ENCODE results near the gene ST6GALNAC3. TPM values are rescaled to one million over a fixed set of nuclear protein-coding genes. Genes with fewer than 3 reads are reported as not detected.

The ST6GALNAC3 gene
- total RNA-seq, 2 donors from 2014 or later = 0.87 TPM; not detected in 1

GRCh38 chr1:76425201-76426145 lies 350.9 kb downstream of the ST6GALNAC3 start:
- H3K36me3 Mint-ChIP-seq (ENCODE audit: low read depth) = no peaks in the 10 kb centered on the region
- no peak for ATAC-seq

GRCh38 chr1:76426606-76427005 lies 352.1 kb downstream of the ST6GALNAC3 start:
- Mint-ChIP-seq H3K4me3 (no peak overlapping the region), H3K36me3 (ENCODE audit: low read depth) (no peaks in the 10 kb centered on the region), H3K27me3 (no peaks in the 10 kb centered on the region), H3K27ac (no peak overlapping the region), H3K4me1 (no peaks in the 10 kb centered on the region)
- no peaks in the 10 kb centered on the region for H3K9me3 ChIP-seq (ENCODE audit: control insufficient read depth, low read length, poor library complexity, severe bottlenecking)
- DNase-seq (no peak), ATAC-seq (no peak)

More at GRCh38 chr1:76425201-76426145, 350.9 kb downstream of the ST6GALNAC3 start:
- H3K4me1 Mint-ChIP-seq = no peaks in the 10 kb centered on the region
- H3K27me3 Mint-ChIP-seq = no peaks in the 10 kb centered on the region
- no peak for DNase-seq
- no peaks in the 10 kb centered on the region for H3K9me3 ChIP-seq (ENCODE audit: control insufficient read depth, low read length, poor library complexity, severe bottlenecking)
- H3K4me3 Mint-ChIP-seq = no peak overlapping the region
- no peak overlapping the region for H3K27ac Mint-ChIP-seq

GRCh38 chr1:76428028-76428427 lies 353.5 kb downstream of the ST6GALNAC3 start:
- H3K27ac Mint-ChIP-seq = no peak overlapping the region
- ATAC-seq = no peak

GRCh38 chr1:76430531-76430930 lies 356.0 kb downstream of the ST6GALNAC3 start:
- no peaks in the 10 kb centered on the region for H3K36me3 Mint-ChIP-seq (ENCODE audit: low read depth)
- ATAC-seq = no peak
- DNase-seq = no peak
- no peaks in the 10 kb centered on the region for H3K9me3 ChIP-seq (ENCODE audit: control insufficient read depth, low read length, poor library complexity, severe bottlenecking)
- no peaks in the 10 kb centered on the region for H3K4me1 Mint-ChIP-seq
- H3K27me3 Mint-ChIP-seq = no peaks in the 10 kb centered on the region
- H3K4me3 Mint-ChIP-seq = no peak overlapping the region
- no peak overlapping the region for H3K27ac Mint-ChIP-seq

More at GRCh38 chr1:76428028-76428427, 353.5 kb downstream of the ST6GALNAC3 start:
- H3K4me1 Mint-ChIP-seq = no peaks in the 10 kb centered on the region
- no peaks in the 10 kb centered on the region for H3K27me3 Mint-ChIP-seq
- H3K36me3 Mint-ChIP-seq (ENCODE audit: low read depth) = no peaks in the 10 kb centered on the region
- no peaks in the 10 kb centered on the region for H3K9me3 ChIP-seq (ENCODE audit: control insufficient read depth, low read length, poor library complexity, severe bottlenecking)
- DNase-seq = no peak
- H3K4me3 Mint-ChIP-seq = no peak overlapping the region

GRCh38 chr1:76433526-76433925 lies 359.0 kb downstream of the ST6GALNAC3 start:
- ATAC-seq = no peak
- DNase-seq = no peak
- no peaks in the 10 kb centered on the region for H3K9me3 ChIP-seq (ENCODE audit: control insufficient read depth, low read length, poor library complexity, severe bottlenecking)
- Mint-ChIP-seq H3K27me3 (no peaks in the 10 kb centered on the region), H3K27ac (no peak overlapping the region), H3K4me3 (no peak overlapping the region), H3K36me3 (ENCODE audit: low read depth) (no peaks in the 10 kb centered on the region), H3K4me1 (no peaks in the 10 kb centered on the region)

- ATAC-seq = no peak
- Mint-ChIP-seq H3K4me3 (no peak overlapping the region), H3K4me1 (no peaks in the 10 kb centered on the region)
These were observed 368.7 kb downstream of the ST6GALNAC3 start for GRCh38 chr1:76443217-76443616.

GRCh38 chr1:76444773-76445172 lies 370.2 kb downstream of the ST6GALNAC3 start:
- DNase-seq = no peak
- Mint-ChIP-seq H3K36me3 (ENCODE audit: low read depth) (no peaks in the 10 kb centered on the region), H3K27me3 (peaks cover 5% of the 10 kb centered on the region), H3K27ac (no peak overlapping the region), H3K4me1 (no peaks in the 10 kb centered on the region), H3K4me3 (no peak overlapping the region)
- no peak for ATAC-seq
- H3K9me3 ChIP-seq (ENCODE audit: control insufficient read depth, low read length, poor library complexity, severe bottlenecking) = no peaks in the 10 kb centered on the region

More at GRCh38 chr1:76443217-76443616, 368.7 kb downstream of the ST6GALNAC3 start:
- H3K36me3 Mint-ChIP-seq (ENCODE audit: low read depth) = no peaks in the 10 kb centered on the region
- no peak for DNase-seq
- H3K27ac Mint-ChIP-seq = no peak overlapping the region
- no peaks in the 10 kb centered on the region for H3K9me3 ChIP-seq (ENCODE audit: control insufficient read depth, low read length, poor library complexity, severe bottlenecking)
- peaks cover 6% of the 10 kb centered on the region for H3K27me3 Mint-ChIP-seq

- no peaks in the 10 kb centered on the region for H3K4me1 Mint-ChIP-seq
- DNase-seq (no peak), ATAC-seq (no peak)
- H3K9me3 ChIP-seq (ENCODE audit: control insufficient read depth, low read length, poor library complexity, severe bottlenecking) = no peaks in the 10 kb centered on the region
- no peaks in the 10 kb centered on the region for H3K27me3 Mint-ChIP-seq
- H3K27ac Mint-ChIP-seq = no peak overlapping the region
- H3K4me3 Mint-ChIP-seq = no peak overlapping the region
- H3K36me3 Mint-ChIP-seq (ENCODE audit: low read depth) = no peaks in the 10 kb centered on the region
These were observed 375.7 kb downstream of the ST6GALNAC3 start for GRCh38 chr1:76450229-76450628.

- no peaks in the 10 kb centered on the region for H3K9me3 ChIP-seq (ENCODE audit: control insufficient read depth, low read length, poor library complexity, severe bottlenecking)
- Mint-ChIP-seq H3K36me3 (ENCODE audit: low read depth) (no peaks in the 10 kb centered on the region), H3K27me3 (peaks cover 5% of the 10 kb centered on the region), H3K4me1 (no peaks in the 10 kb centered on the region), H3K4me3 (no peak overlapping the region), H3K27ac (no peak overlapping the region)
- no peak for DNase-seq
- ATAC-seq = no peak
These were observed 388.7 kb downstream of the ST6GALNAC3 start for GRCh38 chr1:76463278-76463677.

GRCh38 chr1:76463849-76464248 lies 389.3 kb downstream of the ST6GALNAC3 start:
- ATAC-seq = no peak
- no peak for DNase-seq
- no peaks in the 10 kb centered on the region for H3K4me1 Mint-ChIP-seq
- H3K4me3 Mint-ChIP-seq = no peak overlapping the region
- H3K9me3 ChIP-seq (ENCODE audit: control insufficient read depth, low read length, poor library complexity, severe bottlenecking) = no peaks in the 10 kb centered on the region
- H3K27me3 Mint-ChIP-seq = peaks cover 5% of the 10 kb centered on the region
- H3K36me3 Mint-ChIP-seq (ENCODE audit: low read depth) = no peaks in the 10 kb centered on the region
- H3K27ac Mint-ChIP-seq = no peak overlapping the region

GRCh38 chr1:76465030-76465429 lies 390.5 kb downstream of the ST6GALNAC3 start:
- H3K4me1 Mint-ChIP-seq = no peaks in the 10 kb centered on the region
- H3K9me3 ChIP-seq (ENCODE audit: control insufficient read depth, low read length, poor library complexity, severe bottlenecking) = no peaks in the 10 kb centered on the region

GRCh38 chr1:76470166-76470565 lies 395.6 kb downstream of the ST6GALNAC3 start:
- no peaks in the 10 kb centered on the region for H3K9me3 ChIP-seq (ENCODE audit: control insufficient read depth, low read length, poor library complexity, severe bottlenecking)
- Mint-ChIP-seq H3K36me3 (ENCODE audit: low read depth) (no peaks in the 10 kb centered on the region), H3K27ac (no peak overlapping the region), H3K4me1 (no peaks in the 10 kb centered on the region), H3K4me3 (no peak overlapping the region), H3K27me3 (no peaks in the 10 kb centered on the region)
- no peak for DNase-seq
- no peak for ATAC-seq

More at GRCh38 chr1:76465030-76465429, 390.5 kb downstream of the ST6GALNAC3 start:
- no peak for ATAC-seq
- Mint-ChIP-seq H3K27ac (no peak overlapping the region), H3K4me3 (no peak overlapping the region), H3K27me3 (peaks cover 5% of the 10 kb centered on the region), H3K36me3 (ENCODE audit: low read depth) (no peaks in the 10 kb centered on the region)
- DNase-seq = no peak

GRCh38 chr1:76471536-76471935 lies 397.0 kb downstream of the ST6GALNAC3 start:
- DNase-seq (no peak), ATAC-seq (no peak)
- H3K9me3 ChIP-seq (ENCODE audit: control insufficient read depth, low read length, poor library complexity, severe bottlenecking) = no peaks in the 10 kb centered on the region
- Mint-ChIP-seq H3K27me3 (no peaks in the 10 kb centered on the region), H3K4me3 (no peak overlapping the region), H3K36me3 (ENCODE audit: low read depth) (no peaks in the 10 kb centered on the region), H3K4me1 (no peaks in the 10 kb centered on the region), H3K27ac (no peak overlapping the region)

- Mint-ChIP-seq H3K4me3 (no peak overlapping the region), H3K4me1 (no peaks in the 10 kb centered on the region), H3K36me3 (ENCODE audit: low read depth) (no peaks in the 10 kb centered on the region), H3K27me3 (no peaks in the 10 kb centered on the region), H3K27ac (no peak overlapping the region)
- H3K9me3 ChIP-seq (ENCODE audit: control insufficient read depth, low read length, poor library complexity, severe bottlenecking) = no peaks in the 10 kb centered on the region
- no peak for DNase-seq
- ATAC-seq = no peak
These were observed 399.0 kb downstream of the ST6GALNAC3 start for GRCh38 chr1:76473591-76473990.

All from T-helper 17 cell (primary cell).